Kidney (tissue), 14 donors: ENCODE measurements around the gene C1QB. TPM values are rescaled to one million over a fixed set of nuclear protein-coding genes. Genes with fewer than 3 reads are reported as not detected.

Experiments
- DNase-seq, 5 donors: peaks; one replicate each; pipeline ENCODE4 v3.0.0-alpha.2; 2013 to 2020
- FAIRE-seq: peaks from 2 replicates; lab custom pipeline; 2012; peaks lifted over from hg19 to GRCh38; lab: Jason Lieb, UNC
- H3K27ac ChIP-seq, 2 donors: one replicate each; pipeline ENCODE4 v1.7.0; 2013; ENCODE audit warnings: low read depth in 2 of 2, low read length in 2 of 2, inconsistent platforms in 1 of 2
- H3K27me3 ChIP-seq: one replicate; pipeline ENCODE4 v1.7.1; 2013; ENCODE audit warnings: low read length, inconsistent platforms; ENCODE audit not compliant: control insufficient read depth, insufficient read depth
- H3K36me3 ChIP-seq, 3 donors: one replicate each; pipeline versions ENCODE4 v1.7.0 to v1.7.1; 2013; ENCODE audit warnings: low read length in 3 of 3, control low read depth in 1 of 3, inconsistent platforms in 1 of 3; ENCODE audit not compliant: insufficient read depth in 3 of 3, control insufficient read depth in 2 of 3
- H3K4me1 ChIP-seq, 3 donors: one replicate each; pipeline versions ENCODE4 v1.7.0 to v1.7.1; 2013; ENCODE audit warnings: low read length in 3 of 3, inconsistent platforms in 1 of 3, low read depth in 1 of 3; ENCODE audit not compliant: control insufficient read depth in 2 of 3, insufficient read depth in 2 of 3
- H3K4me3 ChIP-seq, 3 donors: one replicate each; pipeline versions ENCODE4 v1.7.0 to v1.8.1; 2013; ENCODE audit warnings: low read length in 3 of 3, control low read depth in 1 of 3, inconsistent platforms in 1 of 3
- H3K9ac ChIP-seq, 3 donors: one replicate each; pipeline versions ENCODE4 v1.7.0 to v1.7.1; 2013; ENCODE audit warnings: low read length in 3 of 3, control low read depth in 1 of 3, inconsistent platforms in 1 of 3
- H3K9me3 ChIP-seq, 3 donors: one replicate each; pipeline versions ENCODE4 v1.7.0 to v1.7.1; 2013; ENCODE audit warnings: low read length in 3 of 3, control low read depth in 1 of 3, inconsistent platforms in 1 of 3; ENCODE audit not compliant: control insufficient read depth in 2 of 3, insufficient read depth in 1 of 3
- intact Hi-C: fragments of 100-400 bp; cut with DNase I; formaldehyde crosslinking; loops from one replicate; pipeline ENCODE4 v1.11.1; 2022
- microRNA-seq: library from miRNA; unstranded; fragments of <30 nt; microRNA quantifications from one replicate; pipeline ENCODE4 v1.2.0, GENCODE V29; 2020
- polyA plus RNA-seq: library from polyadenylated mRNA; stranded (reverse); fragments of 350-450 nt; fragmentation: Illumina TruSeq; extraction: RNeasy Lipid Tissue Mini Kit (QIAGEN cat#74804); gene quantifications from one replicate; pipeline ENCODE4 v1.2.3, GENCODE V29; 2014; ENCODE audit warnings: low read depth, low replicate concordance; ENCODE audit not compliant: insufficient read depth
- total RNA-seq: library from RNA; stranded (reverse); fragmentation: NEBNext Ultra II Directional; extraction: Animal tissue kit (Norgen Biotek cat#: 25700); gene quantifications from one replicate; pipeline ENCODE4 v1.2.1, GENCODE V29; 2021
- TF ChIP-seq, protein P1 (sequence below): IDR thresholded peaks from 3 replicates; pipeline ENCODE4 v1.5.1; 2012; ENCODE audit warnings: mild to moderate bottlenecking, moderate library complexity, borderline replicate concordance; ENCODE audit not compliant: insufficient read depth; ENCODE audit errors: extremely low read depth
- donor health status: control.
- donor health status: control.
- donor health status: control.
- donor health status: control.
- donor health status: control.
- donor health status: DM: yes; HTN: yes; CAD: no.
- donor health status: Normal renal cell carcinoma (clear cell type).

The C1QB gene
- total and polyA plus RNA-seq, 2 donors from 2014 or later, result 95.1 to 296 TPM

DNA sequence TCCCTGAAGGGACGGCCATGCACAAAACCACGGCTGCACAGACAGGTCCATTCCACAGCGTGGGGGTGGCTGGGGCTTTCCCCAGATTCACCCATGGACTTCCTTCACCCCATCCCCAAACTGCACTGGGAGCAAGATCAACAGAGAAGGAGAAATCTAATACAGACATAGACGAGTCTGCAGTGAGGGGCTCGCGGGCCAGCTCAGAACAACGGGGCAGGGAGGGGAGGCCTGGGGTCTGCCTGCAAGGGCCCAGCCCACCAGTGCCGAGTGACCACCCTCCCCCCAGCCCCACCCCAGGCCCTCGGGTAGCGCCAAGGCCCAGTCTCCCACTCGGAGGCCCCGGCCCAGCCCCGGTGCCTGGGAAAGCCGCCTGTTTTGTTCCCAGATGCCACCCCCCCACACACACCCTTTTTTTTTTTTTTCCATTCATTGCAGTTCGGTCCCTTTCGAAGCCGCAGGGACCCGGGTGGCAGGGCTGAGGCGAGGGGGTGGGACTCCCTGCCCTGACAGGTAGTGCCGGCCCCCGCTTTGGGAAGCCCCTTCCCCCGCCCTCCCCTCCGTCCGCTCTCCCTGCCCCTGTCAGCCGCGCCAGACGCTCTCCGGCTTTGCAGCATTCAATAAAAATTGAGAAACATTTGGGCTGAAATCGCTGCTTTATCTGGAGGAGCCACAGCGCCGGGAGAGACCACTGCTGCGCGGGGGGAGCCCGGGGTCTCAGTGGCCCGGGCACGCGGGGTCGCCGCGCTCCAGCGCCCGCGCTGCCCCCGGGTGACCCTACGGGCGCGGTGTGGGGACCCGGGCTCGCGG, 57.1 kb downstream of the C1QB start:
- Histone ChIP-seq H3K9me3 (no peaks in the 10 kb centered on the region), H3K4me3 (no peak overlapping the region), H3K27ac (no peak overlapping the region), H3K36me3 (no peaks in the 10 kb centered on the region), H3K9ac (no peak overlapping the region), H3K27me3 (peaks cover 5% of the 10 kb centered on the region), H3K4me1 (no peaks in the 10 kb centered on the region)
- FAIRE-seq (no peak), DNase-seq (peak in 4 of 5 donors; percentile 75 to 83 (median 76))
- TF ChIP-seq, protein P1, sequence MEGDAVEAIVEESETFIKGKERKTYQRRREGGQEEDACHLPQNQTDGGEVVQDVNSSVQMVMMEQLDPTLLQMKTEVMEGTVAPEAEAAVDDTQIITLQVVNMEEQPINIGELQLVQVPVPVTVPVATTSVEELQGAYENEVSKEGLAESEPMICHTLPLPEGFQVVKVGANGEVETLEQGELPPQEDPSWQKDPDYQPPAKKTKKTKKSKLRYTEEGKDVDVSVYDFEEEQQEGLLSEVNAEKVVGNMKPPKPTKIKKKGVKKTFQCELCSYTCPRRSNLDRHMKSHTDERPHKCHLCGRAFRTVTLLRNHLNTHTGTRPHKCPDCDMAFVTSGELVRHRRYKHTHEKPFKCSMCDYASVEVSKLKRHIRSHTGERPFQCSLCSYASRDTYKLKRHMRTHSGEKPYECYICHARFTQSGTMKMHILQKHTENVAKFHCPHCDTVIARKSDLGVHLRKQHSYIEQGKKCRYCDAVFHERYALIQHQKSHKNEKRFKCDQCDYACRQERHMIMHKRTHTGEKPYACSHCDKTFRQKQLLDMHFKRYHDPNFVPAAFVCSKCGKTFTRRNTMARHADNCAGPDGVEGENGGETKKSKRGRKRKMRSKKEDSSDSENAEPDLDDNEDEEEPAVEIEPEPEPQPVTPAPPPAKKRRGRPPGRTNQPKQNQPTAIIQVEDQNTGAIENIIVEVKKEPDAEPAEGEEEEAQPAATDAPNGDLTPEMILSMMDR, result no peak
- intact Hi-C loops, result loop anchor here (10.0 kb wide), 1 partner anchor 175 kb away; no protein-coding TSS in a partner anchor

DNA sequence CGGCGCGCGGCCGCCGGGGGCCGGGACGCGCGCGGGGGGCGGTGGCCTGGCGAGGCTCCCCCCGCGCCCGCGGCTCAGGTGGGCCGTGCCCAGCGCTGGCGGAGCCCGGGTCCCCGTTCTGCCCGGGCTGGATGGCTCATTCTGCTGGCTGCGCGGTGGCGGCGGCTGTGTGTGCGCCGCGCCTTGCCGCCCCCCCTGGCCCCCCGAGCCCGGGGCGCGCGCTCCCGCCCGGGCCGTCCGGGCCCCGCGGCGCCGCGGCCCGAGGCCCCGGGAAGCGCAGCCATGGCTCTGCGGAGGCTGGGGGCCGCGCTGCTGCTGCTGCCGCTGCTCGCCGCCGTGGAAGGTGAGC, 57.6 kb downstream of the C1QB start, which contains the start of gene EPHB2:
TSS of gene EPHB2 (plus strand) at position 139 of the 349 bp plus-strand sequence. CDS start at position 283, 144 bp downstream.
- no peaks in the 10 kb centered on the region for H3K36me3 ChIP-seq
- H3K4me1 ChIP-seq, result no peaks in the 10 kb centered on the region
- intact Hi-C loops, result no loop called here
- no peak within 1 kb of the TSS for H3K9ac ChIP-seq
- peak in 3 of 5 donors; percentile 56 to 59 (median 59) for DNase-seq
- no peak for FAIRE-seq
- peaks cover 5% of the 10 kb centered on the region for H3K27me3 ChIP-seq
- no peaks in the 10 kb centered on the region for H3K9me3 ChIP-seq
- H3K4me3 ChIP-seq, result peak within 1 kb of the TSS in 2 of 3 donors; percentile 32 to 33
- TF ChIP-seq, protein P1, result no peak
- H3K27ac ChIP-seq, result no peak within 1 kb of the TSS

DNA sequence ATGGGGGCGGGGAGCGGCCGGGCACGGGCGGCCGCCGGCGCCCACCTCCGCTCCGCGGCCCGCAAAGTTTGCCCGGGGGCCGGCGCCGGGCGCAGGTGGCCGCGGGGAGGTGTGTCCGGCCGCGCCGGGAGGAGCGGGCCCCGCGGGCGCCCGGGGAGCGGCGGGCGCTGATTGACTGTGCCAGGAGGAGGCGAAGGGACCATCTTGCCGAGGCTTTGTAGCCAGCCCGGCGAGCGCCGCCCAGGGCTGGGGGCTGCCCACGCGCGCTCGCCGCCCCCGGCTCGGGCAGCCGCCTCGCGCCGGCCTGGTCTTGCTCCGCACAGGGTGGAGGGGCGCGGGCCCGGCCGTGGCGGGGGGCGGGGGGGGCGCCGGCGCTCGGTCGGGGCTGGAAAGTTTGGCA, 58.0 kb downstream of the C1QB start:
- no peaks in the 10 kb centered on the region for H3K4me1 ChIP-seq
- H3K9me3 ChIP-seq, result no peaks in the 10 kb centered on the region
- TF ChIP-seq, protein P1, result no peak
- no peaks in the 10 kb centered on the region for H3K36me3 ChIP-seq
- H3K4me3 ChIP-seq, result no peak overlapping the region
- intact Hi-C loops, result no loop called here
- H3K9ac ChIP-seq, result no peak overlapping the region
- FAIRE-seq (no peak), DNase-seq (peak in 1 of 5 donors; percentile 34)
- H3K27ac ChIP-seq, result no peak overlapping the region
- H3K27me3 ChIP-seq, result peaks cover 5% of the 10 kb centered on the region

Small RNAs within 50 kb of the gene (microRNA-seq; reads per million reads assigned to microRNA genes)
- not detected for gene MIR6127

Other genes starting within 250 kb of the C1QB start
- gene ZBTB40, start 201.4 kb upstream of the C1QB start, total RNA-seq, result 17.4 TPM
- gene ZBTB40, start 201.4 kb upstream of the C1QB start, polyA plus RNA-seq, result 4.3 TPM
- gene EPHA8, start 89.7 kb upstream of the C1QB start, total RNA-seq, result 0.09 TPM
- gene EPHA8, start 89.7 kb upstream of the C1QB start, polyA plus RNA-seq, result not detected
- gene C1QA, start 16.6 kb upstream of the C1QB start, total RNA-seq, result 238 TPM
- 150 TPM for gene C1QA, start 16.6 kb upstream of the C1QB start, polyA plus RNA-seq
- gene C1QC, start 9.6 kb upstream of the C1QB start, total RNA-seq, result 287 TPM
- gene C1QC, start 9.6 kb upstream of the C1QB start, polyA plus RNA-seq, result 57.4 TPM
- gene EPHB2, start 57.6 kb downstream of the C1QB start, total RNA-seq, result 9.5 TPM
- gene EPHB2, start 57.6 kb downstream of the C1QB start, polyA plus RNA-seq, result 3.0 TPM